Measurements from ENCODE around the gene TMC6. TPM values are rescaled to one million over a fixed set of nuclear protein-coding genes. Genes with fewer than 3 reads are reported as not detected.

TMC6 gene
- total RNA-seq, 1 experiment from 2014 or later: 58.0 TPM

DNA sequence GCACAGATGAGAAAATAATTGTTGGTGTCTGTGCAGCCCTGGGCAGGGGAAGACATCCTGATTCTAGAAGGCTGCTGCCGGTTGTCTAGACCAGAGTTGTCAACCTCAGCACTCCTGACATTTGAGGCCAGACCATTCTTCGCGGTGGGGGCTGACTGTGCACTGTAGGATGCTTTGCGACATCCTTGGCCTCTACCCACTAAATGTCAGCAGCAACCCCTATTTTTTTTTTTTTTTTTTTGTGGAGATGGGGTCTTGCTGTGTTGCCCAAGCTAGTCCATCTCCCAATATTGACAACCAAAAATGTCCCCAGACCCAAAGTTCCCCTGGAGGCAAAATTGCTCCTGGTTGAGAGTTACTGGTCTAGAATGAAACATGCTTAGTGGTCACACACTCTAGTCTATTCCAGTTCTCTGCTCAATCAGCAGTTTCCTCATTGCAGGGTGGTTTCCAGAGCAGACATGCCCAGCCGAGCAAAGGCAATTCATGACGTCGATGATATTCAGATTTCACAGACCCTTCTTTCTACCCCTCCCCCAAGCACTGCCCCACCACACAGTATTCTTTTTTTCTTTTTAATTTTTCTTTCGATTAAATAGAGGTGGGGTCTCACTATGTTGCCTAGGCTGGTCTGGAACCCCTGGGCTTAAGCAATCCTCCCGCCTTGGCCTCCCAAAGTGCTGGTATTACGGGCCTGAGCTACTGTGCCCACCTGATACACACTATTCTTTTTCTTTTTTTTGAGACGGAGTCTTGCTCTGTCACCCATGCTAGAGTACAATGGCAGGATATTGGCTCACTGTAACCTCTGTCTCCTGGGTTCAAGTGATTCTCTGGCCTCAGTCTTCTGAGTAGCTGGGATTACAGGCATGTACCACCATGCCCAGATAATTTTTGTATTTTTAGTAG, 26.6 kb upstream of the TMC6 start:
- ChIA-PET CTCF (interaction anchor here (0.5 kb wide), 1 partner anchor 15 kb away, joined by 3 read pairs; no protein-coding TSS in a partner anchor), POLR2A (interaction anchor here (0.6 kb wide), 1 partner anchor 108 kb away, joined by 15 read pairs; no protein-coding TSS in a partner anchor)
- no peaks in the 10 kb centered on the region for H3K9me3 ChIP-seq (ENCODE audit: control insufficient read depth, insufficient read depth, low read depth, low read length)
- no peaks in the 10 kb centered on the region for H3K4me1 ChIP-seq (ENCODE audit: control insufficient read depth, insufficient read depth, low read length)
- BruUV-seq (replicated peaks): no TSS peak
- DNase-seq (ENCODE audit: low read depth, low spot score): no peak
- no peak for ATAC-seq
- no peaks in the 10 kb centered on the region for H3K27me3 ChIP-seq (ENCODE audit: control insufficient read depth, insufficient read depth, low read length)
- TF ChIP-seq TCF7L2 (IDR thresholded peaks at IDR 0.05; ENCODE audit: low read depth, low read length) (no peak), CTCF (IDR thresholded peaks at IDR 0.05) (no peak), SIN3A (IDR thresholded peaks at IDR 0.05; ENCODE audit: borderline replicate concordance, insufficient read depth, low read depth, low read length) (no peak), POLR2AphosphoS5 (IDR thresholded peaks at IDR 0.05; ENCODE audit: low read depth, low read length) (no peak)
- in situ Hi-C loops (cut with HindIII; ENCODE audit: low pct_unique_long_range_greater_than_20kb, low sequenced_read_pairs): no loop called here
- H3K4me3 ChIP-seq (ENCODE audit: low read depth in 2 of 2, low read length in 2 of 2): no peak overlapping the region
- H3K36me3 ChIP-seq (ENCODE audit: control insufficient read depth, insufficient read depth, low read length): no peaks in the 10 kb centered on the region
- no peak overlapping the region for H3K27ac ChIP-seq (ENCODE audit: low read length)
- intact Hi-C loops (cut with micrococcal nuclease; ENCODE audit: unreplicated experiment): no loop called here

- no peak for TF ChIP-seq CTCF (IDR thresholded peaks at IDR 0.05)
- TF ChIP-seq TCF7L2 (IDR thresholded peaks at IDR 0.05; ENCODE audit: low read depth, low read length): no peak
- no peak for TF ChIP-seq REST (IDR thresholded peaks at IDR 0.05; ENCODE audit: insufficient read depth in 1 of 2, low read depth in 2 of 2, low read length in 1 of 2)
- no peak for TF ChIP-seq SIN3A (IDR thresholded peaks at IDR 0.05; ENCODE audit: borderline replicate concordance, insufficient read depth, low read depth, low read length)
- TF ChIP-seq POLR2AphosphoS5 (IDR thresholded peaks at IDR 0.05; ENCODE audit: low read depth, low read length): no peak
- H3K4me1 ChIP-seq (ENCODE audit: control insufficient read depth, insufficient read depth, low read length): no peaks in the 10 kb centered on the region; the same call in 1 of the 2 replicates
- in situ Hi-C loops (cut with HindIII; ENCODE audit: low pct_unique_long_range_greater_than_20kb, low sequenced_read_pairs) (no loop called here), intact Hi-C loops (cut with micrococcal nuclease; ENCODE audit: unreplicated experiment) (no loop called here)
- no peaks in the 10 kb centered on the region for H3K27me3 ChIP-seq (ENCODE audit: control insufficient read depth, insufficient read depth, low read length)
- no peak overlapping the region for H3K4me3 ChIP-seq (ENCODE audit: low read depth in 2 of 2, low read length in 2 of 2)
- no peaks in the 10 kb centered on the region for H3K9me3 ChIP-seq (ENCODE audit: control insufficient read depth, insufficient read depth, low read depth, low read length)
- DNase-seq (ENCODE audit: low read depth, low spot score) (no peak), ATAC-seq (no peak)
- no TSS peak for BruUV-seq (replicated peaks)
- H3K36me3 ChIP-seq (ENCODE audit: control insufficient read depth, insufficient read depth, low read length): no peaks in the 10 kb centered on the region
- ChIA-PET POLR2A (interaction anchor here (0.6 kb wide), 1 partner anchor 722 kb away, joined by 9 read pairs; no protein-coding TSS in a partner anchor), CTCF (interaction anchor here (0.7 kb wide), 1 partner anchor 256 kb away, joined by 12 read pairs; no protein-coding TSS in a partner anchor)
- no peak overlapping the region for H3K27ac ChIP-seq (ENCODE audit: low read length)
Measured at GRCh38 chr17:78151514-78152008, 23.0 kb upstream of the TMC6 start.
